WTC11 (cell line): ENCODE results near the gene PDE4A. TPM values are rescaled to one million over a fixed set of nuclear protein-coding genes. Genes with fewer than 3 reads are reported as not detected.

Experiments
- ATAC-seq: fragments of 200-7000 bp; cut with Tn5 transposase; 2 replicates; pipeline ENCODE4 v1.10.0; 2021; ENCODE audit warnings: mild to moderate bottlenecking, moderate library complexity
- CTCF ChIA-PET: fragments of 300-600 bp; sonication (Branson Sonifier 250); formaldehyde crosslinking; loops from one replicate; lab custom pipeline; 2021; ENCODE audit warnings: antibody characterized with exemption; lab: Charles Lee
- POLR2A ChIA-PET: fragments of 350-600 bp; sonication (Branson Sonifier 250); formaldehyde crosslinking; loops from one replicate; lab custom pipeline; 2021; ENCODE audit warnings: antibody characterized with exemption; lab: Charles Lee
- DNase-seq: peaks from one replicate; pipeline ENCODE4 v3.0.0; 2021; ENCODE audit warnings: low spot score
- H3K27ac Mint-ChIP-seq: 2 replicates; pipeline ENCODE4 v1.8.0; 2021; ENCODE audit warnings: mixed read lengths
- H3K27me3 Mint-ChIP-seq: 2 replicates; pipeline ENCODE4 v1.8.0; 2021; ENCODE audit warnings: low read depth, mild to moderate bottlenecking, moderate library complexity, mixed read lengths
- H3K36me3 Mint-ChIP-seq: 2 replicates; pipeline ENCODE4 v1.8.0; 2021; ENCODE audit warnings: mixed read lengths
- H3K4me1 Mint-ChIP-seq: 2 replicates; pipeline ENCODE4 v1.8.0; 2022; ENCODE audit warnings: mixed read lengths
- H3K4me3 Mint-ChIP-seq: 2 replicates; pipeline ENCODE4 v1.8.0; 2021; ENCODE audit warnings: mild to moderate bottlenecking, moderate library complexity, mixed read lengths
- H3K9me3 Mint-ChIP-seq: 2 replicates; pipeline ENCODE4 v1.8.0; 2021; ENCODE audit warnings: mixed read lengths
- CREM ChIP-seq: sonication (generic); formaldehyde crosslinking; IDR thresholded peaks from 2 replicates; pipeline ENCODE4 v1.8.1; 2022; ENCODE audit warnings: mild to moderate bottlenecking, missing genetic modification reagents, moderate library complexity
- ESRRA ChIP-seq: sonication (generic); formaldehyde crosslinking; IDR thresholded peaks from 2 replicates; pipeline ENCODE4 v1.8.1; 2022; ENCODE audit warnings: mild to moderate bottlenecking, missing genetic modification reagents, borderline replicate concordance
- FOXK1 ChIP-seq: sonication (generic); formaldehyde crosslinking; IDR thresholded peaks from 2 replicates; pipeline ENCODE4 v1.8.0; 2022; ENCODE audit warnings: mild to moderate bottlenecking, moderate library complexity, missing genetic modification reagents
- KAT7 ChIP-seq: sonication (generic); formaldehyde crosslinking; IDR thresholded peaks from 2 replicates; pipeline ENCODE4 v1.8.1; 2023; ENCODE audit warnings: missing genetic modification reagents, mild to moderate bottlenecking, borderline replicate concordance
- NFE2L1 ChIP-seq: sonication (generic); formaldehyde crosslinking; IDR thresholded peaks from 2 replicates; pipeline ENCODE4 v1.8.1; 2023; ENCODE audit warnings: missing genetic modification reagents
- OVOL2 ChIP-seq: fragments of 250-450 bp; sonication (Bioruptor Pico); IDR thresholded peaks from 2 replicates; pipeline ENCODE4 v1.9.0; 2021; ENCODE audit warnings: mild to moderate bottlenecking, borderline replicate concordance
- SOX15 ChIP-seq: fragments of 250-450 bp; sonication (Bioruptor Pico); IDR thresholded peaks from 2 replicates; pipeline ENCODE4 v1.9.0; 2021; ENCODE audit warnings: mild to moderate bottlenecking
- ZNF317 ChIP-seq: sonication (generic); formaldehyde crosslinking; IDR thresholded peaks from 2 replicates; pipeline ENCODE4 v1.8.1; 2023; ENCODE audit warnings: low read depth, mild to moderate bottlenecking, moderate library complexity, missing genetic modification reagents, borderline replicate concordance
- ZNF671 ChIP-seq: fragments of 250-450 bp; sonication (Bioruptor Pico); IDR thresholded peaks from 2 replicates; pipeline ENCODE4 v1.8.0; 2021; ENCODE audit warnings: mild to moderate bottlenecking
- total RNA-seq: library from RNA; stranded (reverse); gene quantifications from 3 replicates; pipeline ENCODE4 v1.2.3, GENCODE V29; 2021
- TF ChIP-seq, protein P1 (sequence below): fragments of 250-450 bp; sonication (Bioruptor Pico); IDR thresholded peaks from 2 replicates; pipeline ENCODE4 v2.1.2; 2022; ENCODE audit warnings: mild to moderate bottlenecking, moderate library complexity
- TF ChIP-seq, protein P2 (sequence below): sonication (generic); formaldehyde crosslinking; IDR thresholded peaks from 2 replicates; pipeline ENCODE4 v1.8.0; 2022; ENCODE audit warnings: mild to moderate bottlenecking, missing genetic modification reagents
- TF ChIP-seq, protein P3 (sequence below): sonication (generic); formaldehyde crosslinking; IDR thresholded peaks from 2 replicates; pipeline ENCODE4 v1.8.0; 2022; ENCODE audit warnings: missing genetic modification reagents
- TF ChIP-seq, protein P4 (sequence below): fragments of 200-600 bp; IDR thresholded peaks from 2 replicates; pipeline ENCODE4 v1.8.0; 2022; ENCODE audit warnings: antibody characterized with exemption
- TF ChIP-seq, protein P5 (sequence below): fragments of 250-450 bp; sonication (Bioruptor Pico); IDR thresholded peaks from 2 replicates; pipeline ENCODE4 v1.8.0; 2021; ENCODE audit warnings: mild to moderate bottlenecking
- TF ChIP-seq, protein P6 (sequence below): sonication (generic); formaldehyde crosslinking; IDR thresholded peaks from 2 replicates; pipeline ENCODE4 v1.8.0; 2022; ENCODE audit warnings: mild to moderate bottlenecking, missing genetic modification reagents
- TF ChIP-seq, protein P7 (sequence below): sonication (generic); formaldehyde crosslinking; IDR thresholded peaks from 2 replicates; pipeline ENCODE4 v1.8.1; 2023; ENCODE audit warnings: mild to moderate bottlenecking, moderate library complexity, missing genetic modification reagents

Gene PDE4A
- total RNA-seq, 1 experiment from 2014 or later, result 5.9 TPM

DNA sequence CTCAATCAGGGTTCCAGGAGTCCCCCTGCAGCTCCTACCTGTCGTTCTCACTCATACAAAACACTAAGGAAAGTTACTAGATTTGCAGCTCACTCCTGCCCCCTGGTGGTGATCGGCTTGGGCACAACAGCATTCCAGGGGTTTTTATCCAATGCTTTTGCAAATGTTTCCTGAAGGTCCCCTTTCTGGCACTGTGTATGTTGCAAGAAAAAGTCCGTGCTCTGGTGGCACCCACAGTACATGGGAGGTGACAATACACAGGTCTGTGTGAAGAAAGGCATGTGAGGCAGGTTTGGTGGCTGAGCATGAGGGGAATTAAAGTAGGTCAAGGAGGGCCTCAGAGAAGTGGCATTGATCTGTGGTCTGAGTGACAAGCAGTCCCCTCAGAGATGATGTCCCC is 31.4 kb upstream of the PDE4A start (continued):
- TF ChIP-seq, protein P1, sequence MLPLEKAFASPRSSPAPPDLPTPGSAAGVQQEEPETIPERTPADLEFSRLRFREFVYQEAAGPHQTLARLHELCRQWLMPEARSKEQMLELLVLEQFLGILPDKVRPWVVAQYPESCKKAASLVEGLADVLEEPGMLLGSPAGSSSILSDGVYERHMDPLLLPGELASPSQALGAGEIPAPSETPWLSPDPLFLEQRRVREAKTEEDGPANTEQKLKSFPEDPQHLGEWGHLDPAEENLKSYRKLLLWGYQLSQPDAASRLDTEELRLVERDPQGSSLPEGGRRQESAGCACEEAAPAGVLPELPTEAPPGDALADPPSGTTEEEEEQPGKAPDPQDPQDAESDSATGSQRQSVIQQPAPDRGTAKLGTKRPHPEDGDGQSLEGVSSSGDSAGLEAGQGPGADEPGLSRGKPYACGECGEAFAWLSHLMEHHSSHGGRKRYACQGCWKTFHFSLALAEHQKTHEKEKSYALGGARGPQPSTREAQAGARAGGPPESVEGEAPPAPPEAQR (CRISPR knock-in tag), result no peak
- TF ChIP-seq, protein P2, sequence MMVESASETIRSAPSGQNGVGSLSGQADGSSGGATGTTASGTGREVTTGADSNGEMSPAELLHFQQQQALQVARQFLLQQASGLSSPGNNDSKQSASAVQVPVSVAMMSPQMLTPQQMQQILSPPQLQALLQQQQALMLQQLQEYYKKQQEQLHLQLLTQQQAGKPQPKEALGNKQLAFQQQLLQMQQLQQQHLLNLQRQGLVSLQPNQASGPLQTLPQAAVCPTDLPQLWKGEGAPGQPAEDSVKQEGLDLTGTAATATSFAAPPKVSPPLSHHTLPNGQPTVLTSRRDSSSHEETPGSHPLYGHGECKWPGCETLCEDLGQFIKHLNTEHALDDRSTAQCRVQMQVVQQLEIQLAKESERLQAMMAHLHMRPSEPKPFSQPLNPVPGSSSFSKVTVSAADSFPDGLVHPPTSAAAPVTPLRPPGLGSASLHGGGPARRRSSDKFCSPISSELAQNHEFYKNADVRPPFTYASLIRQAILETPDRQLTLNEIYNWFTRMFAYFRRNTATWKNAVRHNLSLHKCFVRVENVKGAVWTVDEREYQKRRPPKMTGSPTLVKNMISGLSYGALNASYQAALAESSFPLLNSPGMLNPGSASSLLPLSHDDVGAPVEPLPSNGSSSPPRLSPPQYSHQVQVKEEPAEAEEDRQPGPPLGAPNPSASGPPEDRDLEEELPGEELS, result no peak
- no peak for TF ChIP-seq KAT7 (CRISPR knock-in tag)
- TF ChIP-seq, all 79 proteins: peak for 3

DNA sequence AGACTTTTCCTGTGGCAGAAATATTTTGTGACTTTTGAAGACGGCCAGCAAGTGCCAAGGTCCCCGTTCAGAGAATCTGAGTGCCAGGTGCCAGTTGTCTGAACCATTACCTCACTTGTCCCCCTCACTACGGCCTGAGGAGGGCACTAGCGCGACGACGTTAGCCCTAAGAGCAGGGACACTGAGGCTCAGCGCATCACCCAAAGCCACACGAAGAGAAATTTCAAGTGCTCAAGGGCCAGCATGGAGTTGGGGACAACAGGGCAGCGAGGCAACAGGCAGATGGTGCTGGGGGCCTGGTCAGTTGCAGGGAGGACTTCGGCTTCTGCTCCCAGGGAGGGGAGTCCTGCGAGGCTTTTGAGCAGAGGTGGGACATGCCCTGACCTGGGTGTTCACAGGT is 30.5 kb upstream of the PDE4A start:
- Mint-ChIP-seq H3K4me1 (peaks cover 5% of the 10 kb centered on the region; the same call in 1 of the 2 replicates), H3K36me3 (peaks cover 21% of the 10 kb centered on the region), H3K9me3 (no peaks in the 10 kb centered on the region), H3K27me3 (no peaks in the 10 kb centered on the region; the same call in 1 of the 2 replicates), H3K4me3 (no peak overlapping the region), H3K27ac (no peak overlapping the region)
- no peak for TF ChIP-seq OVOL2
- TF ChIP-seq, protein P3, sequence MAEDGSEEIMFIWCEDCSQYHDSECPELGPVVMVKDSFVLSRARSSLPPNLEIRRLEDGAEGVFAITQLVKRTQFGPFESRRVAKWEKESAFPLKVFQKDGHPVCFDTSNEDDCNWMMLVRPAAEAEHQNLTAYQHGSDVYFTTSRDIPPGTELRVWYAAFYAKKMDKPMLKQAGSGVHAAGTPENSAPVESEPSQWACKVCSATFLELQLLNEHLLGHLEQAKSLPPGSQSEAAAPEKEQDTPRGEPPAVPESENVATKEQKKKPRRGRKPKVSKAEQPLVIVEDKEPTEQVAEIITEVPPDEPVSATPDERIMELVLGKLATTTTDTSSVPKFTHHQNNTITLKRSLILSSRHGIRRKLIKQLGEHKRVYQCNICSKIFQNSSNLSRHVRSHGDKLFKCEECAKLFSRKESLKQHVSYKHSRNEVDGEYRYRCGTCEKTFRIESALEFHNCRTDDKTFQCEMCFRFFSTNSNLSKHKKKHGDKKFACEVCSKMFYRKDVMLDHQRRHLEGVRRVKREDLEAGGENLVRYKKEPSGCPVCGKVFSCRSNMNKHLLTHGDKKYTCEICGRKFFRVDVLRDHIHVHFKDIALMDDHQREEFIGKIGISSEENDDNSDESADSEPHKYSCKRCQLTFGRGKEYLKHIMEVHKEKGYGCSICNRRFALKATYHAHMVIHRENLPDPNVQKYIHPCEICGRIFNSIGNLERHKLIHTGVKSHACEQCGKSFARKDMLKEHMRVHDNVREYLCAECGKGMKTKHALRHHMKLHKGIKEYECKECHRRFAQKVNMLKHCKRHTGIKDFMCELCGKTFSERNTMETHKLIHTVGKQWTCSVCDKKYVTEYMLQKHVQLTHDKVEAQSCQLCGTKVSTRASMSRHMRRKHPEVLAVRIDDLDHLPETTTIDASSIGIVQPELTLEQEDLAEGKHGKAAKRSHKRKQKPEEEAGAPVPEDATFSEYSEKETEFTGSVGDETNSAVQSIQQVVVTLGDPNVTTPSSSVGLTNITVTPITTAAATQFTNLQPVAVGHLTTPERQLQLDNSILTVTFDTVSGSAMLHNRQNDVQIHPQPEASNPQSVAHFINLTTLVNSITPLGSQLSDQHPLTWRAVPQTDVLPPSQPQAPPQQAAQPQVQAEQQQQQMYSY (CRISPR knock-in tag), result no peak
- TF ChIP-seq NFE2L1 (CRISPR knock-in tag), result 0 out of 2 replicates have a peak, but pooled peaks have one; percentile 6
- ChIA-PET CTCF (interaction anchor here (0.6 to 7.0 kb wide), 13 partner anchors 12 to 254 kb away, joined by 3 to 163 read pairs (median 14); partner anchors contain the start of genes CDC37, FDX2, ICAM1 and ICAM4), POLR2A (interaction anchor here (1.2 kb wide), 1 partner anchor 130 kb away, joined by 5 read pairs; no protein-coding TSS in a partner anchor)
- ATAC-seq, result peak; percentile 13; the same call in 1 of the 2 replicates
- DNase-seq, result no peak

DNA sequence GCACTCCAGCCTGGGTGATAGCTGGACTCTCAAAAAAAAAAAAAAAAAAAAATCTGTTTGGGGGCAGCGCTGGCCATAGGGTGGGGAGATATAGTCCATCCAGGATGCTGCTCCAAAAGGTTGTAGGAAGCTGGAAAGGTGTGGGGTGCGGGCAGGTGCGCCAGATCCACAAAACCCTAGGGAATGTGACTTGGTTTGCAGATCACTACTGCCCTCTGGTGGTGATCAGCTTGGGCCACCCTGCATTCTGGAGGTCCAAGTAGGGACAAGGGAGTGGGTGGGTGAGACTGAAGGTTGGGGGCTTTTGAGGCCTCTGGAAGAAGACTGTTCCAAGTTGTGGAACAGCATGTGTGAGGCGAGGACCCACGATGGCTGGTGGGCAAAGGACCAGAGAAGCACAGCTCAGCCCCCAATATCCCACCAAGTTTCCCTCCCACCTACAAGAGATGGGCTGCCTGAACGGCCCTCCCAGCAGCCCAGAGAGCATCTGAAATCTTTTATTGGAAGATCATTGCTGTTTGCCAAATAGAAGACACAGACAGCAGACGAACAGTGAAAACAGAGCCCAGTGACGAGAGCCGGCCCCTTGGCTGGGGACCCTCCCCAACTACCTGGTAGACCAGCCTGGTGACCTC is 29.6 kb upstream of the PDE4A start:
- H3K4me3 Mint-ChIP-seq, result no peak overlapping the region
- ChIA-PET CTCF (interaction anchor here (0.5 to 4.7 kb wide), 29 partner anchors 9 to 277 kb away, joined by 3 to 72 read pairs (median 5); partner anchors contain the start of genes CDC37, FDX2, ICAM1 and ICAM4), POLR2A (interaction anchor here (0.9 to 1.2 kb wide), 2 partner anchors 121 to 131 kb away, joined by 3 to 5 read pairs; no protein-coding TSS in a partner anchor)
- H3K9me3 Mint-ChIP-seq, result no peaks in the 10 kb centered on the region
- DNase-seq (peak; percentile 87), ATAC-seq (peak; percentile 71)
- peaks cover 27% of the 10 kb centered on the region for H3K36me3 Mint-ChIP-seq
- peaks cover 5% of the 10 kb centered on the region; the same call in 1 of the 2 replicates for H3K4me1 Mint-ChIP-seq
- H3K27ac Mint-ChIP-seq, result no peak overlapping the region
- no peaks in the 10 kb centered on the region for H3K27me3 Mint-ChIP-seq
- TF ChIP-seq, protein P4, sequence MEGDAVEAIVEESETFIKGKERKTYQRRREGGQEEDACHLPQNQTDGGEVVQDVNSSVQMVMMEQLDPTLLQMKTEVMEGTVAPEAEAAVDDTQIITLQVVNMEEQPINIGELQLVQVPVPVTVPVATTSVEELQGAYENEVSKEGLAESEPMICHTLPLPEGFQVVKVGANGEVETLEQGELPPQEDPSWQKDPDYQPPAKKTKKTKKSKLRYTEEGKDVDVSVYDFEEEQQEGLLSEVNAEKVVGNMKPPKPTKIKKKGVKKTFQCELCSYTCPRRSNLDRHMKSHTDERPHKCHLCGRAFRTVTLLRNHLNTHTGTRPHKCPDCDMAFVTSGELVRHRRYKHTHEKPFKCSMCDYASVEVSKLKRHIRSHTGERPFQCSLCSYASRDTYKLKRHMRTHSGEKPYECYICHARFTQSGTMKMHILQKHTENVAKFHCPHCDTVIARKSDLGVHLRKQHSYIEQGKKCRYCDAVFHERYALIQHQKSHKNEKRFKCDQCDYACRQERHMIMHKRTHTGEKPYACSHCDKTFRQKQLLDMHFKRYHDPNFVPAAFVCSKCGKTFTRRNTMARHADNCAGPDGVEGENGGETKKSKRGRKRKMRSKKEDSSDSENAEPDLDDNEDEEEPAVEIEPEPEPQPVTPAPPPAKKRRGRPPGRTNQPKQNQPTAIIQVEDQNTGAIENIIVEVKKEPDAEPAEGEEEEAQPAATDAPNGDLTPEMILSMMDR, result peak; percentile 85
- TF ChIP-seq SOX15 (CRISPR knock-in tag), result no peak

DNA sequence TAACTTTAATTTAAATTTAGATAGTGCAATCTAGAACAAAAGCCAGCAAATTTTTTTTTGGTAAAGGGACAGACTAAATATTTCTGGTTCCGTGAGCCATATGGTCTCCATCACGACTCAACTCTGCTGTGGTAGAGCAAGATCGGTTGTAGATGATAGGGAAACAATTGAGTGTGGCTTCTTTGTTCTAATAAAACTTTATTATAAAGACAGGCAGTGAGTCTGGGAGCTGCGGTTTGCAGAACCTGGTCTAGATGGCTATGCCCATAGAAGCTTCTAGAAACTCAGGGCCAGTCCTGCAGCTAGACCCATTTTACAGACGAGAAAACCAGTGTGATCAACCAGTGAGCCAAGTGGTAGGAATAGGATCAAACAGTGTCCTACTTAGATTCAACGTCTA is 28.2 kb upstream of the PDE4A start:
- no peak for ATAC-seq
- no peak for DNase-seq
- no peak overlapping the region for H3K27ac Mint-ChIP-seq
- POLR2A ChIA-PET, result interaction anchor here (0.6 kb wide), 1 partner anchor 37 kb away, joined by 3 read pairs; no protein-coding TSS in a partner anchor
- CTCF ChIA-PET, result interaction anchor here (4.0 to 4.7 kb wide), 2 partner anchors 122 to 132 kb away, joined by 66 to 72 read pairs; partner anchors contain the start of gene ICAM1
- H3K4me1 Mint-ChIP-seq, result peaks cover 5% of the 10 kb centered on the region; the same call in 1 of the 2 replicates
- no peak overlapping the region for H3K4me3 Mint-ChIP-seq
- H3K36me3 Mint-ChIP-seq, result peaks cover 35% of the 10 kb centered on the region
- H3K27me3 Mint-ChIP-seq, result no peaks in the 10 kb centered on the region
- H3K9me3 Mint-ChIP-seq, result no peaks in the 10 kb centered on the region
- no peak for TF ChIP-seq CREM (CRISPR knock-in tag)
- TF ChIP-seq, protein P5, sequence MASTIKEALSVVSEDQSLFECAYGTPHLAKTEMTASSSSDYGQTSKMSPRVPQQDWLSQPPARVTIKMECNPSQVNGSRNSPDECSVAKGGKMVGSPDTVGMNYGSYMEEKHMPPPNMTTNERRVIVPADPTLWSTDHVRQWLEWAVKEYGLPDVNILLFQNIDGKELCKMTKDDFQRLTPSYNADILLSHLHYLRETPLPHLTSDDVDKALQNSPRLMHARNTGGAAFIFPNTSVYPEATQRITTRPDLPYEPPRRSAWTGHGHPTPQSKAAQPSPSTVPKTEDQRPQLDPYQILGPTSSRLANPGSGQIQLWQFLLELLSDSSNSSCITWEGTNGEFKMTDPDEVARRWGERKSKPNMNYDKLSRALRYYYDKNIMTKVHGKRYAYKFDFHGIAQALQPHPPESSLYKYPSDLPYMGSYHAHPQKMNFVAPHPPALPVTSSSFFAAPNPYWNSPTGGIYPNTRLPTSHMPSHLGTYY (CRISPR knock-in tag), result no peak
- TF ChIP-seq, protein P6, sequence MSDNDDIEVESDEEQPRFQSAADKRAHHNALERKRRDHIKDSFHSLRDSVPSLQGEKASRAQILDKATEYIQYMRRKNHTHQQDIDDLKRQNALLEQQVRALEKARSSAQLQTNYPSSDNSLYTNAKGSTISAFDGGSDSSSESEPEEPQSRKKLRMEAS (CRISPR knock-in tag), result no peak
- no peak for TF ChIP-seq ZNF671 (CRISPR knock-in tag)
- TF ChIP-seq, protein P7, sequence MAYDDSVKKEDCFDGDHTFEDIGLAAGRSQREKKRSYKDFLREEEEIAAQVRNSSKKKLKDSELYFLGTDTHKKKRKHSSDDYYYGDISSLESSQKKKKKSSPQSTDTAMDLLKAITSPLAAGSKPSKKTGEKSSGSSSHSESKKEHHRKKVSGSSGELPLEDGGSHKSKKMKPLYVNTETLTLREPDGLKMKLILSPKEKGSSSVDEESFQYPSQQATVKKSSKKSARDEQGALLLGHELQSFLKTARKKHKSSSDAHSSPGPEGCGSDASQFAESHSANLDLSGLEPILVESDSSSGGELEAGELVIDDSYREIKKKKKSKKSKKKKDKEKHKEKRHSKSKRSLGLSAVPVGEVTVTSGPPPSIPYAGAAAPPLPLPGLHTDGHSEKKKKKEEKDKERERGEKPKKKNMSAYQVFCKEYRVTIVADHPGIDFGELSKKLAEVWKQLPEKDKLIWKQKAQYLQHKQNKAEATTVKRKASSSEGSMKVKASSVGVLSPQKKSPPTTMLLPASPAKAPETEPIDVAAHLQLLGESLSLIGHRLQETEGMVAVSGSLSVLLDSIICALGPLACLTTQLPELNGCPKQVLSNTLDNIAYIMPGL (CRISPR knock-in tag), result no peak
- TF ChIP-seq FOXK1, result no peak
- TF ChIP-seq ESRRA, result no peak
- no peak for TF ChIP-seq ZNF317
- no peak for TF ChIP-seq SOX15 (CRISPR knock-in tag)
